Measurements from ENCODE around the gene PFN3.
A peak's percentile ranks its signal among the peaks of the same experiment; 100 is the strongest.

PFN3 gene

DNA sequence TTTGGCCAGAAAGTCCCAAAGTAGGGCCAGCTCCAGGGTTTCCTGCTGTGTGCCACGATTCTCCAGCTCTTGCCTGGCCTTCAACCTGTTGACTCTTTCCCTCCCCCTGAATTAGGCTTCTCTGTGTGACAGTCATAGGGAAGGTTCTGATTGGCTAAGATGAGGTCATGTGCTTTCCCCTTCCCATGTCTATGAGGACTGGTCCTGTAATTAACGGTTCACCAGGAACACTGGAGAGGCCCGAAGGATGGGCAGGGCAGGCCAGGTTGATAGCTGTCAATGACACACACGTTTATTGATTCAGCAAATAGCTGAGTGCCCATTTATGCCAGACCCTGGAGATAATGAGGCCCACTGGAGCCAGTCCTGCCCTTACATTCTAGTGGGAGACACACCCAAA lies 37.2 kb upstream of the PFN3 start:
- Histone ChIP-seq H4K8ac (ENCODE audit: low read depth, low read length) (no peak overlapping the region), H3K9ac (ENCODE audit: low read length) (no peak overlapping the region), H3K18ac (ENCODE audit: low read length) (no peak overlapping the region), H4K12ac (ENCODE audit: low read depth, low read length) (no peak overlapping the region), H3K4me3 (ENCODE audit: low read depth, low read length) (no peak overlapping the region), H3K27me3 (ENCODE audit: insufficient read depth, low read length) (no peaks in the 10 kb centered on the region), H2BK12ac (ENCODE audit: low read length) (no peak overlapping the region), H4K91ac (ENCODE audit: low read depth, low read length) (no peak overlapping the region), H3K4me2 (ENCODE audit: low read length) (no peak overlapping the region), H3K79me2 (ENCODE audit: control insufficient read depth, insufficient read depth, low read length, poor library complexity) (no peaks in the 10 kb centered on the region), H3K4ac (ENCODE audit: low read depth, low read length) (no peak overlapping the region), H3K27ac (ENCODE audit: low read depth, low read length) (no peak overlapping the region), H2AK5ac (ENCODE audit: low read length) (no peak overlapping the region), H3K79me1 (ENCODE audit: low read length) (no peaks in the 10 kb centered on the region), H3K23ac (ENCODE audit: low read length) (no peak overlapping the region), H2BK120ac (ENCODE audit: insufficient read depth, low read length, poor library complexity) (no peak overlapping the region), H3K9me3 (ENCODE audit: insufficient read depth, low read depth, low read length) (peaks cover 1% of the 10 kb centered on the region), H2BK5ac (ENCODE audit: low read depth, low read length, poor library complexity) (no peak overlapping the region), H3K36me3 (ENCODE audit: control insufficient read depth in 1 of 2, insufficient read depth in 2 of 2, low read length in 2 of 2) (peaks cover 68 to 74% of the 10 kb centered on the region in 2 experiments), H2AFZ (ENCODE audit: insufficient read depth, low read length, poor library complexity) (no peak overlapping the region), H3K14ac (ENCODE audit: low read length) (no peak overlapping the region), H3K4me1 (ENCODE audit: control insufficient read depth in 1 of 2, insufficient read depth in 2 of 2, low read length in 2 of 2) (no peaks in the 10 kb centered on the region)
- no CpG with 5 or more reads among the region's 4 CpGs for WGBS (ENCODE audit: extremely low coverage, insufficient coverage, insufficient read length)
- peak in 1 of 2 donors; percentile 39 for DNase-seq

DNA sequence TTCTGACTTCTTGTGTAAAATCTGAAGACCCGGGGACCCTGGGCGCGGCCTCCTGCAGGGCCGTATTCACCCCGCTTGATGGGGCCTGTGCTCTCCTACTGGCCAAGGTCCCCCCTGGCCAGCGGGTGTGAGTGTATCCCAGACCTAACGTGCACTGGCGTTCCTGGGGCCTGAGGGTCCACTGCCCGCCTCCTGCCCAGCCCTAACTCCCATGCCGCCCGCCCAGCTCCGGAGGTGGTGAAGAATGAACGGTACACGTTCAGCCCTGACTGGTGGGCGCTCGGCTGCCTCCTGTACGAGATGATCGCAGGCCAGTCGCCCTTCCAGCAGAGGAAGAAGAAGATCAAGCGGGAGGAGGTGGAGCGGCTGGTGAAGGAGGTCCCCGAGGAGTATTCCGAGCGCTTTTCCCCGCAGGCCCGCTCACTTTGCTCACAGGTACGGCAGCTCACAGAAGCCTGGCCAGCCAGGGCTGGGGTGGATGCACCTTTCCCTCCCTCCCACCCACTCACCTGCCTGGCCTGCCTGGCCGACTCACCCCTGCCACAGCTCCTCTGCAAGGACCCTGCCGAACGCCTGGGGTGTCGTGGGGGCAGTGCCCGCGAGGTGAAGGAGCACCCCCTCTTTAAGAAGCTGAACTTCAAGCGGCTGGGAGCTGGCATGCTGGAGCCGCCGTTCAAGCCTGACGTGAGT lies 35.5 kb upstream of the PFN3 start:
- no peak overlapping the region for H4K8ac ChIP-seq (ENCODE audit: low read depth, low read length)
- H4K91ac ChIP-seq (ENCODE audit: low read depth, low read length): no peak overlapping the region
- H3K14ac ChIP-seq (ENCODE audit: low read length): no peak overlapping the region
- H3K36me3 ChIP-seq (ENCODE audit: control insufficient read depth in 1 of 2, insufficient read depth in 2 of 2, low read length in 2 of 2): peaks cover 67 to 76% of the 10 kb centered on the region in 2 experiments
- H2BK120ac ChIP-seq (ENCODE audit: insufficient read depth, low read length, poor library complexity): no peak overlapping the region
- no peak overlapping the region for H3K4me3 ChIP-seq (ENCODE audit: low read depth, low read length)
- H3K79me2 ChIP-seq (ENCODE audit: control insufficient read depth, insufficient read depth, low read length, poor library complexity): no peaks in the 10 kb centered on the region
- H3K27ac ChIP-seq (ENCODE audit: low read depth, low read length): no peak overlapping the region
- no peak overlapping the region for H2AK5ac ChIP-seq (ENCODE audit: low read length)
- H3K18ac ChIP-seq (ENCODE audit: low read length): no peak overlapping the region
- H4K12ac ChIP-seq (ENCODE audit: low read depth, low read length): no peak overlapping the region
- H2BK12ac ChIP-seq (ENCODE audit: low read length): no peak overlapping the region
- H3K27me3 ChIP-seq (ENCODE audit: insufficient read depth, low read length): no peaks in the 10 kb centered on the region
- H3K4me1 ChIP-seq (ENCODE audit: control insufficient read depth in 1 of 2, insufficient read depth in 2 of 2, low read length in 2 of 2): no peaks in the 10 kb centered on the region
- no CpG with 5 or more reads among the region's 37 CpGs for WGBS (ENCODE audit: extremely low coverage, insufficient coverage, insufficient read length)
- no peak overlapping the region for H3K4ac ChIP-seq (ENCODE audit: low read depth, low read length)
- H3K23ac ChIP-seq (ENCODE audit: low read length): no peak overlapping the region
- no peak overlapping the region for H2BK5ac ChIP-seq (ENCODE audit: low read depth, low read length, poor library complexity)
- peaks cover 1% of the 10 kb centered on the region for H3K9me3 ChIP-seq (ENCODE audit: insufficient read depth, low read depth, low read length)
- no peak overlapping the region for H2AFZ ChIP-seq (ENCODE audit: insufficient read depth, low read length, poor library complexity)
- no peak overlapping the region for H3K4me2 ChIP-seq (ENCODE audit: low read length)
- DNase-seq: no peak
- no peak overlapping the region for H3K9ac ChIP-seq (ENCODE audit: low read length)
- H3K79me1 ChIP-seq (ENCODE audit: low read length): no peaks in the 10 kb centered on the region

DNA sequence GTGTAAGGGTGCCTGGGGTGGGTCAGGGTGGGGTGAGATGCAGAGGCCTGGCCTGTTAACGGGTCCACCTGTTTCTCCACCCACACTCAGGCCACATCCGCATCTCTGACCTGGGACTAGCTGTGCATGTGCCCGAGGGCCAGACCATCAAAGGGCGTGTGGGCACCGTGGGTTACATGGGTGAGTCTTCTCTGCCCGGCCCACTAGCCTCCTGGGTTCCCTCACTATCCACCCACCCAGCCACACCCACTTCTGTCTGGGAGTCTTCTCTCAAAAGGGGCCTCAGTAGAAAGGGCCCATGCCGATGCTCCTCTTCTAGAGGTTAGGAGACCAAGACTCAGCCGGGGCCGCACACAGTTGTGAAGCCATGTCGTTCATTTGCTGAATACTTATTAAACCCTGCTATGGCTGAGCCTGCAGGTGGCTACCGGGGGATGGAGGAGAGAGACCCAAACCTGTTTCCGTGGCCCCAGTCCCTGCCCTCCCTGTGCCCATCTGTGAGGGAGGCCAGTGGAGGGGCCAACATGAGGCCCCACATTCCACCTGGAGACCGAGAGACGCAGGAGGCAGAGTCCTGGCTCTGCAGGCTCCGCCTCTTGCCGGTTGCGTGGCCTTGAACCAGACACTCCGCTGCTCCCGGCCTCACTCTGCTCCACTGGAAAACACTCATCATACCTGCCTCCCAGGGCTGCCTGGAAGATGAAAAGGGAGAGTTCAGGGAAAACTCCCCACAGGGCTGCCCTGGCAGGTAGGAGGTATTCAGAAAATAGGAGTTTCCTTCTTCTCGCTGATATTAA lies 34.7 kb upstream of the PFN3 start:
- Histone ChIP-seq H3K27ac (ENCODE audit: low read depth, low read length) (no peak overlapping the region), H3K18ac (ENCODE audit: low read length) (no peak overlapping the region), H4K91ac (ENCODE audit: low read depth, low read length) (no peak overlapping the region), H2BK120ac (ENCODE audit: insufficient read depth, low read length, poor library complexity) (no peak overlapping the region), H3K36me3 (ENCODE audit: control insufficient read depth in 1 of 2, insufficient read depth in 2 of 2, low read length in 2 of 2) (peaks cover 62 to 68% of the 10 kb centered on the region in 2 experiments), H3K9me3 (ENCODE audit: insufficient read depth, low read depth, low read length) (peaks cover 1% of the 10 kb centered on the region), H2BK5ac (ENCODE audit: low read depth, low read length, poor library complexity) (no peak overlapping the region), H2BK12ac (ENCODE audit: low read length) (no peak overlapping the region), H3K23ac (ENCODE audit: low read length) (no peak overlapping the region), H3K79me1 (ENCODE audit: low read length) (no peaks in the 10 kb centered on the region), H3K14ac (ENCODE audit: low read length) (no peak overlapping the region), H3K27me3 (ENCODE audit: insufficient read depth, low read length) (no peaks in the 10 kb centered on the region), H2AFZ (ENCODE audit: insufficient read depth, low read length, poor library complexity) (no peak overlapping the region), H4K12ac (ENCODE audit: low read depth, low read length) (no peak overlapping the region), H3K4me2 (ENCODE audit: low read length) (no peak overlapping the region), H4K8ac (ENCODE audit: low read depth, low read length) (no peak overlapping the region), H3K4ac (ENCODE audit: low read depth, low read length) (no peak overlapping the region), H3K79me2 (ENCODE audit: control insufficient read depth, insufficient read depth, low read length, poor library complexity) (no peaks in the 10 kb centered on the region), H3K4me3 (ENCODE audit: low read depth, low read length) (no peak overlapping the region), H2AK5ac (ENCODE audit: low read length) (no peak overlapping the region), H3K4me1 (ENCODE audit: control insufficient read depth in 1 of 2, insufficient read depth in 2 of 2, low read length in 2 of 2) (no peaks in the 10 kb centered on the region), H3K9ac (ENCODE audit: low read length) (no peak overlapping the region)
- no CpG with 5 or more reads among the region's 20 CpGs for WGBS (ENCODE audit: extremely low coverage, insufficient coverage, insufficient read length)
- no peak for DNase-seq

DNA sequence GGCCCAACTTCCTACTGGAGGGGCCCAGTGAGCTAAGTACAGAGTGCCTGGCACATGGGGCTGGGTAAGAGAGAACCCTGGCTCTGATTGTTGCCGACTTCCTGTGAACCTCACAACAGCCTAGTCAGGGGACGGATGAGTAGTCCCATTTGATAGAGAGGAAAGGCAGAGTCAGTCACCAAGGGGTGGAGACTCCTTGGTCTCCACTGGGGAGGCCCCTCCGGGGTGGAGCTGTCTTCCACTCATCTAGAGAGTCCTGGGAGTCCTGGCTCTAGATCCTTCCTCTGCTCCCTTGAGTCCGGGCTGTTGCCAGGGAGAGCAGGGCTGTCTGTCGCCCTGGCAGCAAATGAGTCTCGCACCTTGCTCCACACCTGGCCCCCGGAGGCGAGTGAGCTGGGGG lies 34.0 kb upstream of the PFN3 start:
- no peak overlapping the region for H3K27ac ChIP-seq (ENCODE audit: low read depth, low read length)
- DNase-seq: no peak
- no peak overlapping the region for H2AK5ac ChIP-seq (ENCODE audit: low read length)
- no peaks in the 10 kb centered on the region for H3K79me1 ChIP-seq (ENCODE audit: low read length)
- H2BK120ac ChIP-seq (ENCODE audit: insufficient read depth, low read length, poor library complexity): no peak overlapping the region
- H3K4me1 ChIP-seq (ENCODE audit: control insufficient read depth in 1 of 2, insufficient read depth in 2 of 2, low read length in 2 of 2): no peaks in the 10 kb centered on the region
- WGBS (ENCODE audit: extremely low coverage, insufficient coverage, insufficient read length): no CpG with 5 or more reads among the region's 8 CpGs
- H2BK12ac ChIP-seq (ENCODE audit: low read length): no peak overlapping the region
- H3K4me2 ChIP-seq (ENCODE audit: low read length): no peak overlapping the region
- H3K9ac ChIP-seq (ENCODE audit: low read length): no peak overlapping the region
- no peak overlapping the region for H4K91ac ChIP-seq (ENCODE audit: low read depth, low read length)
- no peak overlapping the region for H3K23ac ChIP-seq (ENCODE audit: low read length)
- no peaks in the 10 kb centered on the region for H3K27me3 ChIP-seq (ENCODE audit: insufficient read depth, low read length)
- no peaks in the 10 kb centered on the region for H3K79me2 ChIP-seq (ENCODE audit: control insufficient read depth, insufficient read depth, low read length, poor library complexity)
- H3K14ac ChIP-seq (ENCODE audit: low read length): no peak overlapping the region
- H3K9me3 ChIP-seq (ENCODE audit: insufficient read depth, low read depth, low read length): peaks cover 1% of the 10 kb centered on the region
- H3K36me3 ChIP-seq (ENCODE audit: control insufficient read depth in 1 of 2, insufficient read depth in 2 of 2, low read length in 2 of 2): peaks cover 62 to 70% of the 10 kb centered on the region in 2 experiments
- no peak overlapping the region for H2AFZ ChIP-seq (ENCODE audit: insufficient read depth, low read length, poor library complexity)
- H3K4me3 ChIP-seq (ENCODE audit: low read depth, low read length): no peak overlapping the region
- H4K8ac ChIP-seq (ENCODE audit: low read depth, low read length): no peak overlapping the region
- no peak overlapping the region for H2BK5ac ChIP-seq (ENCODE audit: low read depth, low read length, poor library complexity)
- no peak overlapping the region for H4K12ac ChIP-seq (ENCODE audit: low read depth, low read length)
- H3K18ac ChIP-seq (ENCODE audit: low read length): no peak overlapping the region
- H3K4ac ChIP-seq (ENCODE audit: low read depth, low read length): no peak overlapping the region
